GM21526 (cell line): ENCODE data around the gene MED9.
"Not testable (repeated sequence)": the region's sequence is repeated elsewhere in the genome, so short reads cannot be mapped to it uniquely, and the experiment has no call there.

Source experiments
- ATAC-seq: cut with Tn5 transposase; IDR thresholded peaks from one replicate; pipeline ENCODE4 v1.9.1; 2021; ENCODE audit warnings: moderate library complexity; ENCODE audit not compliant: unreplicated experiment, low FRiP score

MED9 gene

GRCh38 chr17:17485420-17485819 lies 8.6 kb downstream of the MED9 start:
- ATAC-seq = no peak

GRCh38 chr17:17486416-17486815 lies 9.6 kb downstream of the MED9 start:
- ATAC-seq = not testable (repeated sequence)

- ATAC-seq = no peak
These were observed 11.2 kb downstream of the MED9 start for GRCh38 chr17:17487998-17488397.

- no peak for ATAC-seq
These were observed 14.3 kb downstream of the MED9 start for GRCh38 chr17:17491031-17491471.

- no peak for ATAC-seq
These were observed 14.8 kb downstream of the MED9 start for GRCh38 chr17:17491546-17491988.

GRCh38 chr17:17492085-17492484 lies 15.3 kb downstream of the MED9 start:
- no peak for ATAC-seq

- ATAC-seq = no peak
These were observed 15.8 kb downstream of the MED9 start for GRCh38 chr17:17492571-17492970.

GRCh38 chr17:17493249-17493985 lies 16.6 kb downstream of the MED9 start:
- ATAC-seq = no peak

GRCh38 chr17:17493986-17494466 lies 17.2 kb downstream of the MED9 start:
- no peak for ATAC-seq

GRCh38 chr17:17494499-17494869 lies 17.7 kb downstream of the MED9 start:
- ATAC-seq = no peak

- ATAC-seq = no peak
These were observed 18.2 kb downstream of the MED9 start for GRCh38 chr17:17494870-17495535.

GRCh38 chr17:17495536-17496188 lies 18.9 kb downstream of the MED9 start:
- no peak for ATAC-seq

- ATAC-seq = peak; percentile 76
These were observed 19.6 kb downstream of the MED9 start, which contains the start of gene RASD1 for GRCh38 chr17:17496189-17497064. Gene RASD1, minus strand, starts transcription at chr17:17496395. Its CDS starts 214 bp downstream, at chr17:17496181.

- peak; percentile 7 for ATAC-seq
These were observed 20.5 kb downstream of the MED9 start for GRCh38 chr17:17497065-17497844.

- ATAC-seq = no peak
These were observed 21.2 kb downstream of the MED9 start for GRCh38 chr17:17497845-17498520.

GRCh38 chr17:17498606-17499301 lies 22.0 kb downstream of the MED9 start:
- no peak for ATAC-seq

- ATAC-seq = no peak
These were observed 22.8 kb downstream of the MED9 start for GRCh38 chr17:17499402-17500145.
